HPDE6-E6E7 (cell line): ENCODE data around the gene MOXD1.
"Not testable (repeated sequence)": the region's sequence is repeated elsewhere in the genome, so short reads cannot be mapped to it uniquely, and the experiment has no call there.

Experiments used
- DNase-seq: peaks from one replicate; pipeline ENCODE4 v3.0.0; 2011; ENCODE audit warnings: missing footprints; ENCODE audit errors: extremely low spot score

The MOXD1 gene

GRCh38 chr6:132282696-132283095, 118.6 kb downstream of the MOXD1 start:
- no peak for DNase-seq

- DNase-seq: no peak
Measured at GRCh38 chr6:132280436-132280835, 120.8 kb downstream of the MOXD1 start.

GRCh38 chr6:132279592-132280139, 121.6 kb downstream of the MOXD1 start:
- DNase-seq: peak; percentile 38

GRCh38 chr6:132275066-132275970, 126.0 kb downstream of the MOXD1 start:
- no peak for DNase-seq

GRCh38 chr6:132272776-132273175, 128.5 kb downstream of the MOXD1 start:
- DNase-seq: no peak

- DNase-seq: no peak
Measured at GRCh38 chr6:132270726-132271402, 130.4 kb downstream of the MOXD1 start.

GRCh38 chr6:132268666-132269065, 132.6 kb downstream of the MOXD1 start:
- DNase-seq: not testable (repeated sequence)

GRCh38 chr6:132268209-132268608, 133.1 kb downstream of the MOXD1 start:
- no peak for DNase-seq

GRCh38 chr6:132265451-132266097, 135.7 kb downstream of the MOXD1 start:
- DNase-seq: no peak

GRCh38 chr6:132264021-132264500, 137.2 kb downstream of the MOXD1 start:
- no peak for DNase-seq

- DNase-seq: no peak
Measured at GRCh38 chr6:132261354-132261753, 139.9 kb downstream of the MOXD1 start.

- peak; percentile 6 for DNase-seq
Measured at GRCh38 chr6:132259070-132259469, 142.2 kb downstream of the MOXD1 start.

- no peak for DNase-seq
Measured at GRCh38 chr6:132257561-132257960, 143.7 kb downstream of the MOXD1 start.

- no peak for DNase-seq
Measured at GRCh38 chr6:132256457-132256856, 144.8 kb downstream of the MOXD1 start.

GRCh38 chr6:132253906-132254305, 147.4 kb downstream of the MOXD1 start:
- DNase-seq: no peak

GRCh38 chr6:132253211-132253610, 148.1 kb downstream of the MOXD1 start:
- no peak for DNase-seq

GRCh38 chr6:132252113-132252512, 149.2 kb downstream of the MOXD1 start:
- peak; percentile 2 for DNase-seq

- DNase-seq: no peak
Measured at GRCh38 chr6:132251711-132252110, 149.6 kb downstream of the MOXD1 start.

- no peak for DNase-seq
Measured at GRCh38 chr6:132247381-132248159, 153.7 kb downstream of the MOXD1 start.

GRCh38 chr6:132246632-132247270, 154.5 kb downstream of the MOXD1 start:
- no peak for DNase-seq
